HG03095 (cell line): ENCODE data around the gene RTN3.
"Not testable (repeated sequence)": the region's sequence is repeated elsewhere in the genome, so short reads cannot be mapped to it uniquely, and the experiment has no call there.

ENCODE experiments used
- ATAC-seq: cut with Tn5 transposase; IDR thresholded peaks from one replicate; pipeline ENCODE4 v1.9.1; 2021; ENCODE audit warnings: moderate library complexity; ENCODE audit not compliant: unreplicated experiment

The RTN3 gene

DNA sequence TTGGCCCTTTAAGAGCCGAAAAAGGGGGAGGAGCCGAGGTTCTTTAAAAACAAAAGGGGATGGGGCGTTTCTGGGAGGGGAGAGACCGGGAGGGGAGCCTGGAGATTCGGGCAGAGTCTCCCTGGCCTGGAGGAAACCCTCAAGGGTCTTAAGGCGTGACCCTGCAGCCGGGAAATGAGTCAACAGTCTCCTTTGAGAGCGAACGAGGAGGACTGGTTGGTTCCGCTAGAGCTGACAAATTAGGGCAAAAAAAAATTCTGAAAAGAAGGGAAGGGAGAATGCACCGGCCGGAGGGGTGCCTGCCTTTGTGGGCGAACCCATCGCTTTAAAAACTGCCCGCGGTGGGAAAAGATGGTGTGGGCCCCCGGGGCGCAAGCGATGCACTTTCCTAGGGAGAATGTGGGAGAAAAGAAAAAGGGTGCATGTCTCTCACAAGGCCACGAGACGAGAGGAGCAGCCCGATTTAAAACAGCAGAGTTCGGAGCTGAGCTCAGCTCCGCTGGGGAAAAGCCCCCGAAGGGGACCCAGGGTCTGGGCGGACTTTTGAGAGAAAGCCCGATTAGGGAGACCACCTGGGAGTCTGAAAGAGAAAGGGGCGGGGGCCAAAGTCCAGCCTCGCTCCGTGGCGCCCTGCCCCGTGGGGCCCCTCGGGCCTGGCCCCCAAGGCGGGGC is 86.4 kb downstream of the RTN3 start:
- no peak for ATAC-seq

DNA sequence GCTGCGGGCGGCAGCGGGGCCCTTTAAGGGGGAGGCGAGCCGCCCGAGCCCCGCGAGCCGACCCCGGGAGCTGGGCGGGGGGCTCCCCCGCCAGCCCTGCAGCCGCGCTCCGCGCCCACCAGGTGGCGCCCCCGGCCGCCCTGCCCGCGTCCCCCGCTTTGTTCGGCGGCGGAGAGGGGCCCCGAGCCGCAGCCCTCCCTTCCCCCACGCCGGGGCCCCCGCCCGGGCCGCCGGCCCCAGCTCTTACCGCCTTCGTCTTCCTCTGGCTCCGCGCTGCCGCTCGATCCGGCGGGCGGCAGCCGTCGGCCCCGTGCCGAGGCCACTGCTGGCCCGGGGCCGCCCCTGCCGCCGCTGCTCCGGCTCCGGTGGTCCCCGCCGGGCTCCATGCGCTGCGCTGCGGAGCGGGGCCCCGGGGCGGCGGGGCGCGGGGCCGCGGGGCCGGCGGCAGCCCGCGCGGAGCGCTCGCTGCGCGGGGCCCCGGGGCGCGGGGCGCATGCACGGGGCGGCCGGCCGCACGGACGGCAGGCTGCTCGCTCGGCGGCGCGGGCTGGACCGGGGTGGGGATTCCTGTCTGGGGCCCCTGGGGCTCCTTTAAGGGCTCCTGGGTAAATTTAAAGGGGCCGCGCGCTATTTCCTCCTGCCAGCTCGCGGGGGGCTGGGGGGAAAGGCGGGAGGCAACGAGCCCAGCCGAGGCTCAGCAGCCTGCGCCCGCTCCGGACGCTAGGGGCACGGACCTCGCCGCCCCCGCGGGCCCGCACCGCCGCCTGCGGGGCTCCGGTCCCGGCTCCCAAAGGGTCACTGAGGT is 87.1 kb downstream of the RTN3 start, which contains the start of gene ZFTA:
Gene ZFTA (minus strand): TSS at position 539 of the 805 bp plus-strand sequence. CDS start 153 bp downstream, at position 386.
- no peak for ATAC-seq

DNA sequence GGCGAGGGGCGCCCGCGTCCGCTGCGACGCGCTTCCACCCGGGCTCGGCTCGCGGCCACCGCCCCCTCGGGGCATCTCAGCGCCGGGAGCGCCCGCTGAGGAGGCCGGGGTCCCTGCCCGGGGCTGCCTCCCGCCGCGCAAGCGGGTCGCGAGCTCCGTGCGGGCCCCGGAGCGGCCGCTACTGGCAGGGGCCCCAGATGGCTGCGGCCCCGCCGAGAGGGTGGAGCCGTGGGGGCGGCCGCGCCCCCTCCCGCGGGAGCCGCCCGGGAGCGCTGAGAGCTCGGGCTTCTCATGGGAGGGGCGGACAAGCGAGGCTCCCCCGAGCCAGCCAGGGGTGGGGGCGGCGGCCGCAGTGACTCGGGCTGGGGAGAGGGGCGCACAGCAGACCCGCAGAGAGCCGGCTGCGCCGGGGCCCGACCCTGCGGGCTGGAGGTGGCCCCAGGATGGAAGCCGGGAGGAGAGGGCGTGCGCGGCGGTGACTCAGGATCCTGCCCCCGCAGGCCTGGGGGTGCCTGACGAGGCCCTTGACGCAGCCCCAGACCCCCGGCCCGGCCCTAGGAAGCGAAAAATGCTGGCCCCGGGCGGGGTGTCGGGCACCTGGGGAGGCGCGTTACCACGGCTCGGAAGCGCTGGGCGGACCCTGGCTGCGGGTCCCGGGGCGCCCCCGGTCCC is 87.9 kb downstream of the RTN3 start:
- no peak for ATAC-seq

DNA sequence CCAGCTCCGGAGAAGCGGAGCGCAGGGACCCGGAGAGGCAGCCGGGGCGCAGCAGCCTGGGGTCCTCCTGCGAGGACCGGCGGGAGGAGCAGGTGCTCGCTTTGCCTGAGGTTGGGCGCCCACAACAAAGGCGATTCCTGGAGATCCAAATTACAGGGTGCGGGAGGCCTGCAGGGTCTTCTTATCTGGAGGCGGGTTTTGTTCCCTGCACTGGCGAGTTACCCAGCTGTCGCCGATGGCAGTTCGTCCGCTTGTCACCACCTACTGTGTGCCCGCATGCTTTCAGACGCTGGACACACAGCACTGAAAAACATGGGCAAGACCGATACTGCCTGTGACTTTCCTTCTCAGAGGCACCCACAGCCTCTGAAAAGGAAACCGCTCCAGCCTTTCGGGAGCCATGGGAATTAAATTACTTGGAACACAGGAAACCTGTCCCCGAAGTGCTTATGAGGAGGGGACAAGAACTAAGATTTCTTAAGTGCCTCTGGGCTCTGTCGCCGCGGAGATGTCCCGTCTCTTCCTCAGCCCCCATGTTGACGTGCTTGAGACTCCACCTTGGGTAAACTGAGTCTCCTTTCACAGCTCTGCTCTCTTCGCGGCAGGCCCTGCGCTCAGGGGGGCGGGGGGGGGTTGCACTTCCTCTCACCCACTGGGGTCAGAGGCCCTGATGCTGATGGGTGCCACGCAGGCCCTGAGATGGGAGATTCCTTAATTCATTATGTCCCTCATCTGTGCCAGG is 88.6 kb downstream of the RTN3 start:
- ATAC-seq: no peak

DNA sequence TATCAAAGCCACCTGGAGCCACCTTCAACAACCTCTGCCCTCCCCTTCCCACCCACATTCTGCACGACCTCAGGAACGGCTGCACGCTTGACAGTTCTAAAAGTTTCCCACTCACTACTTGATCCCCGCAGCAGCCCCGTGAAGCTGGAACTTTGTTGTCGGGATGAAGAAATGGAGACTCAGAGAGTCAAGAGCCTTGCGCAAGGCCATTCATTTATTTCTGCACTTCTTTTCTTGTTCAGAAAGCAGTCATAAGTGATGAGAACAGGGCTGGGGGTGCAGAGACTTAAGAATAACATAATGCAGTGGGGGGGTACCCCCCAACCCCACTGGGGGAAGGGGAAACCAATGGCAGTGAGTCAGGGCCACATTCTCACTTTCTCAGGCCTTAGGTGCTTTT is 89.5 kb downstream of the RTN3 start:
- ATAC-seq: no peak

DNA sequence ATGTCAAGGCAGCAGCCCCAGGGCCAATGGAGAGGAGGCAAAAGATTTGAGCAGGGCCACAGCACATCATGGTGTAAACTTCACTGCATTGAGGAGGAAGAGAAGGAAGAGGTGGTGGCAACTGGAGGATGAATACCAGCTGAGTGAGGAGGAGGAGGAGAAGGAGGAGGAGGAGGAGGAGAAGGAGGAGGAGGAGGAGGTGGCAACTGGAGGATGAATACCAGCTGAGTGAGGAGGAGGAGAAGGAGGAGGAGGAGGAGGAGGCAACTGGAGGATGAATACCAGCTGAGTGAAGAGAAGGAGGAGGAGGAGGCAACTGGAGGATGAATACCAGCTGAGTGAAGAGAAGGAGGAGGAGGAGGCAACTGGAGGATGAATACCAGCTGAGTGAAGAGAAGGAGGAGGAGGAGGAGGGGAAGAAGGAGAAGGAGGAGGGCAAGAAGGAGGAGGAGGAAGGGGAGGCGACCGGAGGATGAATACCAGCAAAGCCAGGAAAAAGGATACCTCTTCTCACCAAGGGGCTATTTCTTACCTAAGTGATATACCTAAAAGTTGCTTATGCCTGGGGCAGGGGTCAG is 90.5 kb downstream of the RTN3 start:
- not testable (repeated sequence) for ATAC-seq

DNA sequence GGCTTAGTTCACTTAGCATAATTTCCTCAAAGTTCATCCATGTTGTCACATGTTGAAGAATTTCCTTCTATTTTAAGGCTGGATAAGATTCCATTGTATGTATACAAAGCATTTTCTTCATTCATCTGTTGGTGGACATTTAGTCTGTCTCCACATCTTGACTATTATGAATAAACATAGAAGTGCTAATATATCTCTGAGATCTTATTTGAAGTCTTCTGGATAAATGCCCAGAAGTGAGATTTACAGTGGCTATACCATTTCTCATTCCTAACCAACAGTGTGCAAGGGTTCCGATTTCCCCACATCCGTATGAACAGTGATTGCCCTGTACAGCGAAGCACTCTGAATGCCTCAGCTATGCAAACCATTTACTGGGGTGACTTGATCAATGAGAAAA is 93.9 kb downstream of the RTN3 start:
- ATAC-seq: no peak

DNA sequence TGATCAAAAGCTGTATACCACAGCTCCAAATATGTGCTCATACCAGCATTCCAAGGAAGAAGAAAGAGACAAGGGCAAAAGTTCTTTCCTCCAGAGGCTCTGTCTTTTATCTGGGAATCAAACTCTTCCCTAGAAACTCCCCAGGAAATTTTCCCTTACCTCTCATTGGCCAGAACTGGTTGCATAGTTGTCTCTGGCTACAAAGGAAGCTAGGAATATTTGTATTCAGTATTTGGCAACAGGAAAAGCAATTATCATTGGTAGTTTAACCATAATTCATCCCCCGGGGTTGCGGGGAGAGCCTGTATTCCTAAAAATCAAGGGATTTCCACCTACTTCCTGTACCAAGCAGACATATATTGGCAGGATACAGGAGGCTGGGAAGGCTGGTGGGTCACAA is 97.7 kb downstream of the RTN3 start:
- no peak for ATAC-seq

DNA sequence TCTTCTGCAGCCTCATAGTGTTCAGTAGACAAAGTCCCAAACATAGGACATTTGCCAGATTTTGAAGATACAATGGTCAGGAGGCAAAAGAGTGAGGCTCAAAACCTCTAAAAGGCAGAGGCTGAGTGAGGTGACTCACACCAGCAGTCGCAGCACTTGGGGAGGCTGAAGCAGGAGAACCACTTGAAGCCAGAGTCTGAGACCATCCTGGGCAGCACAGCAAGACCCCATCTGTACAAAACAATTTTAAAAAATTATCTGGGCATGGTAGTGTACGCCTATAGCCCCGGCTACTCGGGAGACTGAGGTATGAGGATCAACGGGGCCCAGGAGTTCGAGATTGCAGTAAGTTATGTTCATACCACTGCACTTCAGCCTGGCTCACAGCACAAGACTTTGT is 101.4 kb downstream of the RTN3 start:
- ATAC-seq: no peak

DNA sequence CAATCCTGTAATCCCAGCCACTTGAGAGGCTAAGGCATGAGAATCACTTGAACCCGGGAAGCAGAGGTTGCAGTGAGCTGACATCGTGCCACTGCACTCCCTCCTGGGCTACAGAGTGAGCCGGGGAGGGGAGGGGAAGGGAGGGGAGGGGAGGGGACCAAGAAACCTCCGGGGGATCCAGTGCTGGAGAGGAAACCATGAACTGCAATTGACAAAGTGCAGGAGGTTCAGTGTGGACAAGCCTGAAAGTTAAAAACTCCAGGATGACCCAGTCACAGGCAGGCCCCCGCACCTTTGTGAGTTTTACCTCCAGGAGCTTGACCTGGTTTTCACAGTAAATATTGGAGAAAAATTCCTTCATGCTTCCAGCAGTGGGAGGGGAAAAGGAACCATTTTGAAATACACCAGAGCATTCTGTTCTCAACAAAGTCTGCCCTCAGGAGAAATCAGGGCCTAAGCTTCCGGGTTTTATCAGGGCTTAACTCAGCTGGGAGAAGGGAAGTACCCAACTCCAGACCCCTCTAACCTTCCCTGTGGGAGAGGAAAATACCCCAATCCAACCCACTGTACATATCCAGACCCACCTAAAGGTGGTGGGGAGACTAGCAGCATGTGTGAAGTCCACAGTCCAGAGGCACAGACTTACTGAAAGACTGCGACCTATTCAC is 102.8 kb downstream of the RTN3 start:
- ATAC-seq: no peak

DNA sequence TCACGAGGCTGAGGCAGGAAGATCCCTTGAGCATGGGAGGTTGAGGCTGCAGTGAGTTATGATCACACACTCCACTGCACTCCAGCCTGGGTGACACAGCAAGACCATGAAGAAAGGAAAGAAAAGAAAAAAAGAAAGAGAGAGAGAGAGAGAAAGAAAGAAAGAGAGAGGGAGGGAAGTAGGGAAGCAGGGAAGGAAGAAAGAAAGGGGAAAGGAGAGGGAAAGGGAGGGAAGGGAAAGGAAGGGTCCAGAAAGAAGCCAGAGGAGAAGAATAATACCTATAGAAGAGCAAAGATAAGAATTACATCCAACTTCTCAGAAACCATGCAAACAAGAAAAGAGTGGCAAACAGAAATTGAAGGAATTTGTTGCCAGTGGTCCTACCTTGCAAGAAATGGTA is 104.5 kb downstream of the RTN3 start:
- no peak for ATAC-seq

DNA sequence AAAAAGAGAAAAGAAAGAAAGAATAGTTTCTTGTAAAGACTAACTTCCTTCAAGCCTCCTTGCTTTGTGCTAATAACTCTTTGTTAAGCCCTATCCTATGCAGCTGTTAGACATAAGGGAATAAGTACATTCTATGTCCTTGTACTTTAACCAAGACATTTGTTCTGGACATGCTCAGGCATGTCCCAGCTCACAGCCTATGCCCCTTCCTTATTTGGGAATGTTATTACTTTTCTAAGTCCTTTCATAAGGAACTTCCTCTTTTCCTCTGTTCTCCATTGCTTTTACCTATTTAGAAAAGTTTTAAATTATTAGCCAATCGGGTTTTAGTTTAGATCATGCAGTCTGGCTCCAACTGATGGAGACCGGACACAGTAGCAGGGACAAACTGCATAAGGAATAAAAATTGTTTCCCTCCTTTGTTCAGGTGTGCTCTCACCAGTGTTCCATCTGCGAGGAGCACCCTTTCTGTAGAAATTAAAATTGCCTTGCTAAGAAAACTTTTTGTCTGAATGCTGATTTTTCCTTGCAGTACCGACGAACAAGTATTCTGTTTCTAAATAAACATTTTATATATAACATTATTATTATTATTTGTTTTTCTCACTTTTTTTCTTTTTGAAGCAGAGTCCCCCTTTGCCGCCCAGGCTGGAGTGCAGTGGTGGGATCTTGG is 110.3 kb downstream of the RTN3 start:
- no peak for ATAC-seq

DNA sequence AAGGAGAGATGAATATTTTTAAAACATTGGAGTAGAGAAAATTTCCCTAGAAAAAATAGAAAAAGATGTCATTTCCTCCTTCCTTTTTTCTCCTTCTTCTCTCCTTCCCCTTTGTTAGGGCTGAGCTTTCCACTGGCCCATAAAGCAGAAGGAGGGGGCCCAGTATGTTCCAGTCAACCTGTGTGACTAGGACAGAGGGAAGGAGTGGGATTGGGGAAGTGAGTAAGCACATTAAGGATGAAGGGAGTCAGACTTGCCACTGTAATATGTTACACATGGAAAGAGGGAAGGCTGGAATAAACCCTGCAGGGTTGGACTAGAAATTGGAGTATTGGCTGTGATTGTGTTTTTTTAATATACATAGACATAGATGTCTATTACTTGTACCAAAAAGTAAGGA is 111.9 kb downstream of the RTN3 start:
- no peak for ATAC-seq

DNA sequence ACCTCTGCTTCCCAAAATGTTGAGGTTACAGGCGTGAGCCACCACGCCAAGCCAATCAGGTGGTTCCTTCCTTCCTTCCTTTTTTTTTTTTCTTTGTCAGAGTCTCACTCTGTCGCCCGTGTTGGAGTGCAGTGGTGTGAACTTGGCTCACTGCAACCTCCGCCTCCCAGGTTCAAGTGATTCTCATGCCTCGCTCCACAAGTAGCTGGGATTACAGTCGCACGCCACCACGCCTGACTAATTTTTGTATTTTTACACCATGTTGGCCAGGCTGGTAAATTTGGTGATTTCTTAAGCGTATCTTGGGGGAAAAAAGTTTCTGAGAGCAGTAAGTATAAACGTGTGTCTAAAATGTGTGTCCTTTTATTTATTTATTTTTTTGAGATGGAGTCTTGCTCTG is 113.8 kb downstream of the RTN3 start:
- ATAC-seq: no peak

DNA sequence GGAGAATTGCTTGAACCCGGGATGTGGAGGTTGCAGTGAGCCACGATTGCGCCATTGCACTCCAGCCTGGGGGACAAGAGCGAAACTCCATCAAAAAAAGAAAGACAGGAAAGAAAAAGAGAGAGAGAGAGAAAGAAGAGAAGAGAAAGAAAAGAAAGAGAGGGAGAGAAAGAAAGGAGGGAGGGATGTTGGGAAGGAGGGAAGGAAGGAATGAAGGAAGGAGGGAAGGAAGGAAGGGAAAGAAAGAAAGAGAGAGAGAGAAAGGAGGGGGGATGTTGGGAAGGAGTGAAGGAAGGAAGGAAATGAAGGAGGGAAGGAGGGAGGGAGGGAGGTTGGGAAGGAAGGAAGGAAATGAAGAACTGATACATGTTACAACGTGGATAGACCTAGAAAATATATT is 119.6 kb downstream of the RTN3 start:
- ATAC-seq: no peak

DNA sequence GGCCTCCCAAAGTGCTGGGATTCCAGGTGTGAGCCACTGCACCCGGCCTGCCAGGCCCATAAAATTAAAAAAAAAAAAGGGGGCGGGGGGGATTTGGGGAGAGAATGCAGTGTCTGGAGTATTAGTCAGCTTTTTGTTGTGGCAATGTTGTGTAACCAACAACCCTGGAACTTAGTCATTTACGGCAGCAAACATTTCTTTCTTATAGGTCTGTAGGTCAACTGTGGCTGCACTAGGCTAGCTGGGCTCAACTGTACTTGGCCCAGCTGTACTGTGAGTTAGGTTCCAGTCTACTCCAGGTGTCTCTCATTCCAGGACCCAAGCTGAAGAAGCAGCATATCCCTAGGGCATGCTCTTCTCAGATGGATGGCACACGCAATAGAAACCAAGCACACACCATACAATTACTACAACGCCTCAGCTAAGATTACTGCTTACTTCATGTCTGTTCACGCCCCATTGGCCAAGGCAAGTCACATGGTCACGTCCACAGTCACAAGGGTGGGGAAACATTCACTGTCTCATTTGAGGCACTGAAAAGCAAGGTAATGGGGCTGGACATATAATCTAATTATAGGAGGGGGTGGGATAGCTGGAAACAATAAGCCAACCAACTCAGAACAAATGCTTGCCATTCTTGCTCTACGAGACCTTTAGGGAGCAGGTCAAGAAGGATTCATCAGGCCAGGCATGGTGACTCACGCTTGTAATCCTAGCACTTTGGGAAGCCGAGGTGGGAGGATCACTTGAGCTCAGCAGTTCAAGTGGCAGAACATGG is 121.5 kb downstream of the RTN3 start:
- ATAC-seq: no peak

DNA sequence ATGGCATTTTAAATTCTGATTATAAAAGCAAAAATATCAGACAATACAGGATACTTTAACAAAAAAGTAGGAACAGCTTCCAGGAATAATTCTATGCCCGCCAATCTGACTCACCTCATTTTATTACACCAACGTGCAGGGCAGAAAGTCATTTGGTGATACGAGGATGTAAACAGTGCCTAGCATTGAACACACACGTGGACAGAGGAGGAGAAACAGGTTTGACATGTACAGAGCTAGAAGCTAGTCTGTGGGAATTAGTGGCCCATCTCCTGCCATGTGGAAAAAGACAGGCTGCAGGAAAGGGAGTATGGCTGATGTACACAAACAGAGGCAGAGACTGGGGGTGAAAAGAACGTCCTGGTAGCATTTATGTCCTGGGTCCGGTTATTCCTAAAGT is 123.0 kb downstream of the RTN3 start:
- no peak for ATAC-seq

DNA sequence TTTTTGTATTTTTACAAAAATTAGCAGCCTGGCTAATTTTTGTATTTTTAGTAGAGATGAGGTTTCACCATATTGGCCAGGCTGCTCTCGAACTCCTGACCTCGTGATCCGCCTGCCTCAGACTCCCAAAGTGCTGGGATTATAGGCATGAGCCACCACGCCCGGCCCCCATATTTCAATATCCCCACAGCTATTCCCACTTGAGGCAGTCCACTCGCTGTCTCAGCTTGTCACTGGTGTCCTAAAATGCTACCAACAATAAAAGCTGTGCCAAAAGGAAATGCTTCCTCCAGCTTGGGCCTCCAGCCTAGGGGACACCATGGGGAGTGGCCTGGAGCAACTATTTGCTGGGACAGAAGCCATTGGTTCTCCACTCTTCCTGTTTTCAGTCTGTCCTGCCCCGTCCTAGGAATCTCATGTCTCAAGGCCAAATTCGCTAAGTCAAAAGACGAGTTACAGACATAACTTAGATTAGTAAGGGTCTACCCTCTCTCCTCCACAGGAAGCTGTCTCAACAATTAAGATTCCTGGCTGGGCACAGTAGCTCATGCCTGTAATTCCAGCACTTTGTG is 124.6 kb downstream of the RTN3 start:
- ATAC-seq: no peak
